ENCODE measurements around the gene SENP3. TPM values are rescaled to one million over a fixed set of nuclear protein-coding genes. Genes with fewer than 3 reads are reported as not detected.
"Not testable (repeated sequence)": the region's sequence is repeated elsewhere in the genome, so short reads cannot be mapped to it uniquely, and the experiment has no call there.

The SENP3 gene
- polyA plus RNA-seq, 1 donor from 2014 or later, result 19.0 TPM

GRCh38 chr17:7590743-7591142, 29.0 kb downstream of the SENP3 start:
- H3K27ac Mint-ChIP-seq, result no peak overlapping the region
- peaks cover 0 to 5% (median 0%) of the 10 kb centered on the region in 3 donors for H3K4me1 Mint-ChIP-seq
- H3K9me3 Mint-ChIP-seq, result no peaks in the 10 kb centered on the region
- peaks cover 2% of the 10 kb centered on the region for H3K36me3 Mint-ChIP-seq
- H3K27me3 Mint-ChIP-seq, result no peaks in the 10 kb centered on the region
- no peak overlapping the region for H3K4me3 Mint-ChIP-seq

GRCh38 chr17:7591596-7591995, 29.9 kb downstream of the SENP3 start:
- Mint-ChIP-seq H3K27ac (no peak overlapping the region), H3K36me3 (peaks cover 2% of the 10 kb centered on the region), H3K27me3 (no peaks in the 10 kb centered on the region), H3K9me3 (no peaks in the 10 kb centered on the region), H3K4me3 (no peak overlapping the region), H3K4me1 (peaks cover 0 to 4% (median 0%) of the 10 kb centered on the region in 3 donors)

GRCh38 chr17:7592422-7593021, 30.8 kb downstream of the SENP3 start:
- no peak overlapping the region for H3K27ac Mint-ChIP-seq
- H3K4me1 Mint-ChIP-seq, result peaks cover 0 to 4% (median 0%) of the 10 kb centered on the region in 3 donors
- no peaks in the 10 kb centered on the region for H3K9me3 Mint-ChIP-seq
- peaks cover under 1% of the 10 kb centered on the region for H3K36me3 Mint-ChIP-seq
- H3K4me3 Mint-ChIP-seq, result no peak overlapping the region
- H3K27me3 Mint-ChIP-seq, result no peaks in the 10 kb centered on the region

GRCh38 chr17:7593296-7593695, 31.6 kb downstream of the SENP3 start:
- no peak overlapping the region for H3K4me3 Mint-ChIP-seq
- H3K27me3 Mint-ChIP-seq, result no peaks in the 10 kb centered on the region
- no peaks in the 10 kb centered on the region for H3K36me3 Mint-ChIP-seq
- H3K27ac Mint-ChIP-seq, result peak overlapping the region in 1 of 3 donors; percentile 29
- H3K4me1 Mint-ChIP-seq, result peaks cover 0 to 5% (median 0%) of the 10 kb centered on the region in 3 donors
- H3K9me3 Mint-ChIP-seq, result no peaks in the 10 kb centered on the region

GRCh38 chr17:7597561-7597960, 35.8 kb downstream of the SENP3 start:
- not testable (repeated sequence) for H3K36me3 Mint-ChIP-seq, H3K4me1 Mint-ChIP-seq, H3K27ac Mint-ChIP-seq, H3K4me3 Mint-ChIP-seq, H3K9me3 Mint-ChIP-seq, H3K27me3 Mint-ChIP-seq

GRCh38 chr17:7606280-7606679, 44.6 kb downstream of the SENP3 start:
- no peak overlapping the region for H3K27ac Mint-ChIP-seq

GRCh38 chr17:7610641-7611040, 48.9 kb downstream of the SENP3 start:
- H3K4me1 Mint-ChIP-seq, result peaks cover 26 to 28% (median 27%) of the 10 kb centered on the region in 3 donors
- H3K27ac Mint-ChIP-seq, result no peak overlapping the region
- no peaks in the 10 kb centered on the region for H3K27me3 Mint-ChIP-seq
- H3K4me3 Mint-ChIP-seq, result peak overlapping the region in 2 of 4 donors; percentile 74 to 84
- H3K36me3 Mint-ChIP-seq, result no peaks in the 10 kb centered on the region
- no peaks in the 10 kb centered on the region for H3K9me3 Mint-ChIP-seq

More at GRCh38 chr17:7606280-7606679, 44.6 kb downstream of the SENP3 start:
- Mint-ChIP-seq H3K9me3 (no peaks in the 10 kb centered on the region), H3K36me3 (peaks cover 2% of the 10 kb centered on the region), H3K4me1 (peaks cover 6 to 8% (median 8%) of the 10 kb centered on the region in 3 donors), H3K27me3 (no peaks in the 10 kb centered on the region), H3K4me3 (no peak overlapping the region)

GRCh38 chr17:7611635-7612293, 50.0 kb downstream of the SENP3 start:
- Mint-ChIP-seq H3K4me3 (peak overlapping the region in 2 of 4 donors; percentile 65 to 84), H3K27me3 (no peaks in the 10 kb centered on the region), H3K27ac (peak overlapping the region in 1 of 3 donors; percentile 90), H3K4me1 (peaks cover 22 to 28% (median 27%) of the 10 kb centered on the region in 3 donors), H3K9me3 (no peaks in the 10 kb centered on the region), H3K36me3 (no peaks in the 10 kb centered on the region)

GRCh38 chr17:7612294-7612640, 50.5 kb downstream of the SENP3 start:
- Mint-ChIP-seq H3K9me3 (no peaks in the 10 kb centered on the region), H3K36me3 (no peaks in the 10 kb centered on the region), H3K4me3 (peak overlapping the region; percentile 23 to 84 (median 78)), H3K4me1 (peaks cover 22 to 28% (median 27%) of the 10 kb centered on the region in 3 donors), H3K27me3 (no peaks in the 10 kb centered on the region), H3K27ac (peak overlapping the region in 2 of 3 donors; percentile 49 to 90)

GRCh38 chr17:7613769-7614424, 52.2 kb downstream of the SENP3 start:
- Mint-ChIP-seq H3K9me3 (no peaks in the 10 kb centered on the region), H3K27me3 (no peaks in the 10 kb centered on the region), H3K4me1 (peaks cover 22 to 27% (median 26%) of the 10 kb centered on the region in 3 donors), H3K27ac (peak overlapping the region; percentile 49 to 90 (median 64)), H3K36me3 (no peaks in the 10 kb centered on the region), H3K4me3 (peak overlapping the region; percentile 84 to 93 (median 88))

- H3K9me3 Mint-ChIP-seq, result no peaks in the 10 kb centered on the region
- peaks cover 19 to 23% (median 22%) of the 10 kb centered on the region in 3 donors for H3K4me1 Mint-ChIP-seq
- H3K27me3 Mint-ChIP-seq, result no peaks in the 10 kb centered on the region
- peak within 1 kb of the TSS; percentile 84 to 98 (median 92) for H3K4me3 Mint-ChIP-seq
- H3K27ac Mint-ChIP-seq, result peak within 1 kb of the TSS; percentile 90 to 97 (median 91)
- H3K36me3 Mint-ChIP-seq, result no peaks in the 10 kb centered on the region
These were observed 52.9 kb downstream of the SENP3 start, which contains the start of gene FXR2 for GRCh38 chr17:7614425-7615264. FXR2 (minus strand) TSS chr17:7614897; CDS start chr17:7614532, 365 bp downstream.

- Mint-ChIP-seq H3K27me3 (no peaks in the 10 kb centered on the region), H3K9me3 (no peaks in the 10 kb centered on the region), H3K27ac (peak overlapping the region; percentile 83 to 97 (median 91)), H3K36me3 (no peaks in the 10 kb centered on the region), H3K4me3 (peak overlapping the region; percentile 84 to 98 (median 90)), H3K4me1 (peaks cover 18 to 23% (median 22%) of the 10 kb centered on the region in 3 donors)
These were observed 53.6 kb downstream of the SENP3 start for GRCh38 chr17:7615265-7615747.

- Mint-ChIP-seq H3K36me3 (no peaks in the 10 kb centered on the region), H3K4me1 (peaks cover 3 to 5% (median 4%) of the 10 kb centered on the region in 3 donors), H3K27me3 (no peaks in the 10 kb centered on the region), H3K4me3 (peak overlapping the region in 1 of 4 donors; percentile 40), H3K9me3 (no peaks in the 10 kb centered on the region), H3K27ac (no peak overlapping the region)
These were observed 56.9 kb downstream of the SENP3 start for GRCh38 chr17:7618608-7619007.

GRCh38 chr17:7620835-7621234, 59.1 kb downstream of the SENP3 start:
- no peak overlapping the region for H3K4me3 Mint-ChIP-seq
- no peaks in the 10 kb centered on the region for H3K36me3 Mint-ChIP-seq
- no peaks in the 10 kb centered on the region for H3K4me1 Mint-ChIP-seq
- no peak overlapping the region for H3K27ac Mint-ChIP-seq
- H3K27me3 Mint-ChIP-seq, result no peaks in the 10 kb centered on the region
- no peaks in the 10 kb centered on the region for H3K9me3 Mint-ChIP-seq

All from IgD-negative memory B cell (primary cell).